ENCODE measurements around the gene MACROD2.
"Not testable (repeated sequence)": the region's sequence is repeated elsewhere in the genome, so short reads cannot be mapped to it uniquely, and the experiment has no call there.

- TF ChIP-seq POLR2A, CTCF, POLR2AphosphoS5, EP300 (IDR thresholded peaks at IDR 0.05): not testable (repeated sequence)
These were observed 49.5 kb downstream of the MACROD2 start for GRCh38 chr20:14044712-14045276.

All from suprapubic skin (tissue), 4 donors.